Glutamatergic neuron (in vitro differentiated cells): ENCODE data around the gene TMEM59L. TPM values are rescaled to one million over a fixed set of nuclear protein-coding genes. Genes with fewer than 3 reads are reported as not detected.

Experiments used
- DNase-seq: peaks from one replicate; pipeline ENCODE4 v3.0.0; 2022
- H3K27ac Mint-ChIP-seq: one replicate; pipeline ENCODE4 v1.8.0; 2020; ENCODE audit warnings: mild to moderate bottlenecking, mixed read lengths, inconsistent platforms; ENCODE audit not compliant: unreplicated experiment
- H3K27me3 Mint-ChIP-seq: one replicate; pipeline ENCODE4 v1.8.0; 2020; ENCODE audit warnings: mild to moderate bottlenecking, moderate library complexity, mixed read lengths, inconsistent platforms; ENCODE audit not compliant: unreplicated experiment
- H3K36me3 Mint-ChIP-seq: one replicate; pipeline ENCODE4 v1.8.0; 2020; ENCODE audit warnings: mild to moderate bottlenecking, mixed read lengths, inconsistent platforms; ENCODE audit not compliant: unreplicated experiment
- H3K4me1 Mint-ChIP-seq: one replicate; pipeline ENCODE4 v1.8.0; 2020; ENCODE audit warnings: mild to moderate bottlenecking, low read depth, mixed read lengths, inconsistent platforms; ENCODE audit not compliant: unreplicated experiment
- H3K4me3 Mint-ChIP-seq: one replicate; pipeline ENCODE4 v1.8.0; 2020; ENCODE audit warnings: mild to moderate bottlenecking, mixed read lengths, inconsistent platforms; ENCODE audit not compliant: unreplicated experiment
- H3K9me3 Mint-ChIP-seq: one replicate; pipeline ENCODE4 v1.8.0; 2020; ENCODE audit warnings: mild to moderate bottlenecking, moderate library complexity, mixed read lengths, inconsistent platforms; ENCODE audit not compliant: unreplicated experiment
- total RNA-seq: library from RNA; stranded (reverse); fragmentation: NEBNext Ultra II Directional; extraction: Animal tissue kit (Norgen Biotek cat#: 25700); gene quantifications from one replicate; pipeline ENCODE4 v1.2.1, GENCODE V29; 2021; ENCODE audit not compliant: unreplicated experiment
- TF ChIP-seq, protein P1 (sequence below): fragments of 200-600 bp; sonication (generic); IDR thresholded peaks from one replicate; pipeline ENCODE4 v1.5.0; 2021; ENCODE audit not compliant: partially characterized antibody, unreplicated experiment

The TMEM59L gene
- total RNA-seq, 1 donor from 2014 or later: 92.3 TPM

DNA sequence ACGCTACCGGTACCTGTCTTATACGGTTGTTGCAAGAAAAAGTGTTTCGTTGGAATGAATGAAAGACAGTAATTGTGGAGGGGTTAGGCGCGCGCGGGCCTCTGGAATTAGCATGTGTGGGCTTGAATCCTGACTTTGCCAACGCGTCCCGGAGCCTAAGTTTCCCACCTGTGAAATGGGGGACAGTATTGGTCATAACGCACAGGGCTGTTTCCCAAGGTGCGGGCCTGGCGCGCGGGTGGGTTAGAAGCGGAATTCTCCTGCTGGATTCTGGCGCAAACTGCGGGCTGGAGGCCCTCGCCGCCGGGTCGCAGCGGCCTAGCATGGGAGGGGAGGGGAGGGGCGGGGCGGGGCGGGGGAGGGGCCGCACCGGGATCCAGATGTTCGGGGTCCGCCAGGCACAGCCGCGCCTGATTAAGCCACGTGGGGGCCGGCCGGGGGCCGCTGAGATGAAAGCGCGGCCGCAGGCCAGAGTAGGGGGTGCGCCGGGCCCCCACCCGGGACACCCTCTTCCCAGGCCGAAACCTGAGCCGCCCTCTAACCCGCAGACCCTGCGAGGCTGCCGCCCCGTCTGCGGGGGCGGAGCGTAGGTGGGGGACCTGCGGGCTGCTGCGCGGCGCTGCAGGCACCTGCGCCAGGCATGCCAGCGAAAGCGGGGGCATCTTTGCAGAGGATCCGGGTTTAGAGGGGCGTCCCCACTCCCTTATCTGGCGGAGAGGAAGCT lies 1.2 kb upstream of the TMEM59L start:
- Mint-ChIP-seq H3K4me1 (peaks cover 10% of the 10 kb centered on the region), H3K4me3 (peak overlapping the region; percentile 84), H3K27me3 (peaks cover 34% of the 10 kb centered on the region), H3K36me3 (peaks cover 4% of the 10 kb centered on the region), H3K9me3 (peaks cover 3% of the 10 kb centered on the region), H3K27ac (no peak overlapping the region)
- TF ChIP-seq, protein P1, sequence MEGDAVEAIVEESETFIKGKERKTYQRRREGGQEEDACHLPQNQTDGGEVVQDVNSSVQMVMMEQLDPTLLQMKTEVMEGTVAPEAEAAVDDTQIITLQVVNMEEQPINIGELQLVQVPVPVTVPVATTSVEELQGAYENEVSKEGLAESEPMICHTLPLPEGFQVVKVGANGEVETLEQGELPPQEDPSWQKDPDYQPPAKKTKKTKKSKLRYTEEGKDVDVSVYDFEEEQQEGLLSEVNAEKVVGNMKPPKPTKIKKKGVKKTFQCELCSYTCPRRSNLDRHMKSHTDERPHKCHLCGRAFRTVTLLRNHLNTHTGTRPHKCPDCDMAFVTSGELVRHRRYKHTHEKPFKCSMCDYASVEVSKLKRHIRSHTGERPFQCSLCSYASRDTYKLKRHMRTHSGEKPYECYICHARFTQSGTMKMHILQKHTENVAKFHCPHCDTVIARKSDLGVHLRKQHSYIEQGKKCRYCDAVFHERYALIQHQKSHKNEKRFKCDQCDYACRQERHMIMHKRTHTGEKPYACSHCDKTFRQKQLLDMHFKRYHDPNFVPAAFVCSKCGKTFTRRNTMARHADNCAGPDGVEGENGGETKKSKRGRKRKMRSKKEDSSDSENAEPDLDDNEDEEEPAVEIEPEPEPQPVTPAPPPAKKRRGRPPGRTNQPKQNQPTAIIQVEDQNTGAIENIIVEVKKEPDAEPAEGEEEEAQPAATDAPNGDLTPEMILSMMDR: no peak
- DNase-seq: no peak

DNA sequence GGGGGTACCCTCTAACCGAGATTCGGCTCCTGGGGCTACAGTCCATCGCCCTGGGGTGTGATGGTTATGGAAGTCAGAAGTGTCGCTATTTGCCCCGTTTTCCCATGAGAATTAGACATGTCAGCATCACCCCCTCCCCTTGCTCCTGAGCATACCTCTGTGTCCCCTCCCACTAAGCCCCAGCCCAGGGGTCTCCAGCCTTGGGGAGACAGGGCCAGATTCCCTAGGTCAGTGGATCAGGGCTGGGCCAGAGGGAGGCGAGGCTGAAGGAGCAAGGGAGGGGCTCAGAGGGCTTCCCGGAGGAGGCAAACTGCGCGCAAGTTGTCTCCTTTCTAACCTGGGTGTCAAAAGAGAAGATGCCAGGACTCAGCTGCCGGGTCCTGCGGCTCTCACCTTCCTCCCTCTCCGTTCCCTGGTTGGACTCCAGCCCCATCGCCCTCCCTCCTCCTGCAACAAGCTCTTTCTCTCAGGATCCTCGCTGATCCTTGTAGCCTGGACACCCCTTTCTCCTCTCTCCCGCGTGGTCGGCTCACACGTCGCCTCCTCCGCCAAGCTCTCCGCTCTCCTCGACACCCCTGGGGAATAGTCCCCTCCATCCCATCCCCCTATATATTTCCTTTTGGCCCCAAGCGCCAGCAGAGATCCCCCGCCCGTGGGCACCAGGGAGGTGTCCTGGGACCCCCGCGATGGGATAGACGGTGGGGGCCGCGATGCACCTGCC lies 459 bp upstream of the TMEM59L start:
- Mint-ChIP-seq H3K27me3 (peaks cover 34% of the 10 kb centered on the region), H3K27ac (peak overlapping the region; percentile 48), H3K4me3 (peak overlapping the region; percentile 84), H3K4me1 (peaks cover 10% of the 10 kb centered on the region), H3K9me3 (peaks cover 3% of the 10 kb centered on the region), H3K36me3 (peaks cover 4% of the 10 kb centered on the region)
- TF ChIP-seq, protein P1: no peak
- DNase-seq: no peak

DNA sequence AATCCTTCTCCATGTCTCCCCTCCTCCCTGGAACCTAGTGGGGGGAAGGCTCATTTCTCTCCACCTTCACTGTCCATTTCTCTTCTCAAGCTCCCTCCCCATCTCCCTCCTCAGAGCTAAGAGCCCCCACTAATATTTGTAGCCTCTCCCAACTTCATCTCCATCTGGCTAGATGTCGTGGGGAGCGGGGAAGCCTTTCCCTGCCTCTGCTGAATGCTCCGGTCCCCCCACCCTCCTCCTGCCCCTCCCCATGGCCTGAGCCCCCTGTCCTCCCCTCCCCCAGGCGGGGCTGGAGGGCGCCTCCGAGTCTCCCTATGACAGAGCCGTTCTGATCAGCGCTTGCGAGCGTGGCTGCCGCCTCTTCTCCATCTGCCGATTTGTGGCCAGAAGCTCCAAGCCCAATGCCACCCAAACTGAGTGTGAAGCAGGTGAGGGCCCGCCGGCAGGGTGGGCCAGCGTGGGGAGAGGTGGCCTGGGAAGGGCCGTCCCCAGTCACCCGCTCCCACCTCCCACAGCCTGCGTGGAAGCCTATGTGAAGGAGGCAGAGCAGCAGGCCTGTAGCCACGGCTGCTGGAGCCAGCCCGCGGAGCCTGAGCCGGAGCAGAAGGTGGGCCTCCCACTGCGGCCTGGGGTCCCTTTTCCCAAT lies 1.0 kb downstream of the TMEM59L start:
- H3K36me3 Mint-ChIP-seq: peaks cover 12% of the 10 kb centered on the region
- H3K9me3 Mint-ChIP-seq: peaks cover 3% of the 10 kb centered on the region
- DNase-seq: peak; percentile 66
- TF ChIP-seq, protein P1: no peak
- H3K27ac Mint-ChIP-seq: no peak overlapping the region
- peaks cover 29% of the 10 kb centered on the region for H3K27me3 Mint-ChIP-seq
- H3K4me1 Mint-ChIP-seq: peaks cover 7% of the 10 kb centered on the region
- peak overlapping the region; percentile 86 for H3K4me3 Mint-ChIP-seq

DNA sequence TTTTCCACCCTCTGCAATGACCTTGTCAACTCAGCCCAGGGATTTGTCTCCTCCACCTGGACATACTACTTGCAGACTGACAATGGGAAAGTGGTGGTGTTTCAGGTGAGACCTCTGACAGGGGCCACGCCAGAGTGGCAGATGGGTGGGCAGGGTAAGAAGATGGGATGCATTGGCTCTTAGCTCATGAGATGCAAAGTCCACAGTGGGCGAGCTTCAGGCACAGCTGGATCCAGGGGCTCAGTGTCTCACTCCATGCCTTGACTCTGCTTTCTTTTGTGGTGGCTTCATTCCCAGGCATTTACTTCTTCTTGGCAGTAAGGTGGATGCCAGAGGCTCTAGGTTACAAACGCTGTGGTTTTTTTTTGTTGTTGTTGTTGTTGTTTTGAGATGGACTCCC lies 3.4 kb downstream of the TMEM59L start:
- no peak for DNase-seq
- no peak overlapping the region for H3K4me3 Mint-ChIP-seq
- peaks cover 12% of the 10 kb centered on the region for H3K36me3 Mint-ChIP-seq
- TF ChIP-seq, protein P1: no peak
- peaks cover 6% of the 10 kb centered on the region for H3K4me1 Mint-ChIP-seq
- H3K27ac Mint-ChIP-seq: no peak overlapping the region
- H3K27me3 Mint-ChIP-seq: peaks cover 18% of the 10 kb centered on the region
- peaks cover 1% of the 10 kb centered on the region for H3K9me3 Mint-ChIP-seq

GRCh38 chr19:18617562-18617961 lies 4.9 kb downstream of the TMEM59L start:
- TF ChIP-seq, protein P1: no peak
- Mint-ChIP-seq H3K27me3 (peaks cover 9% of the 10 kb centered on the region), H3K4me1 (no peaks in the 10 kb centered on the region), H3K4me3 (no peak overlapping the region), H3K27ac (no peak overlapping the region), H3K9me3 (peaks cover 1% of the 10 kb centered on the region), H3K36me3 (peaks cover 12% of the 10 kb centered on the region)
- no peak for DNase-seq
